Neural crest cell (in vitro differentiated cells): ENCODE results near the gene SNCA. TPM values are rescaled to one million over a fixed set of nuclear protein-coding genes. Genes with fewer than 3 reads are reported as not detected.

Experiments
- DNase-seq: peaks from one replicate; pipeline ENCODE4 v3.0.0; 2021; ENCODE audit warnings: low read depth, mixed read lengths, low spot score
- H3K27ac Mint-ChIP-seq: one replicate; pipeline ENCODE4 v1.8.0; 2021; ENCODE audit warnings: mild to moderate bottlenecking, mixed read lengths; ENCODE audit not compliant: unreplicated experiment
- H3K27me3 Mint-ChIP-seq: 2 replicates; pipeline ENCODE4 v1.8.0; 2021; ENCODE audit warnings: low read depth, mild to moderate bottlenecking, mixed read lengths
- H3K36me3 Mint-ChIP-seq: 2 replicates; pipeline ENCODE4 v1.8.0; 2021; ENCODE audit warnings: low read depth, mild to moderate bottlenecking, mixed read lengths
- H3K4me1 Mint-ChIP-seq: 2 replicates; pipeline ENCODE4 v1.8.0; 2021; ENCODE audit warnings: mixed read lengths
- H3K4me3 Mint-ChIP-seq: one replicate; pipeline ENCODE4 v1.8.0; 2021; ENCODE audit warnings: mild to moderate bottlenecking, mixed read lengths
- H3K9me3 Mint-ChIP-seq: 2 replicates; pipeline ENCODE4 v1.8.0; 2021; ENCODE audit warnings: mixed read lengths
- CTCF ChIP-seq: fragments of 200-600 bp; sonication (generic); conservative IDR thresholded peaks from 2 replicates; pipeline ENCODE4 v1.5.0; 2021; ENCODE audit warnings: antibody characterized with exemption, mild to moderate bottlenecking
- total RNA-seq: library from RNA; stranded (reverse); gene quantifications from 2 replicates; pipeline ENCODE4 v1.2.1, GENCODE V29; 2021

The SNCA gene
- total RNA-seq, 1 donor from 2014 or later = 29.6 TPM

DNA sequence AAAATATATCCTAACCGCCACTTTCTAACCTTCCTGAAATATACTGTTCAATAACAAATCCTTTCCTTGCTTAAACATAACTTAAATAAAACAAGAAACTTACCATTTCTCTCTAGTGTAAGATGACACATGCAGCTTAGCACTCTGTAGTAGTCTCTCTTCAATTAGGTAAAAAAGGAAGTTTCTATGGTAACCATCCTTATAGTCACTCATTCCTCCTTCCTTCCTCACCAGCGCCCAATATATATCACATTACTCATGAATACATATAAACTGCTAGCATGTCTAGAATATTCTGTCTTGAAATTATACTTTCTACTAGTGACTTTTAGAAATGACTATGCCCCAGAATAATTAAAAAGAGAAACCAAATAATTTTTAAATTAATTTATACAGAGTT lies 112.2 kb downstream of the SNCA start:
- Mint-ChIP-seq H3K4me3 (no peak overlapping the region), H3K27me3 (no peaks in the 10 kb centered on the region), H3K4me1 (peaks cover 3% of the 10 kb centered on the region), H3K9me3 (no peaks in the 10 kb centered on the region), H3K27ac (no peak overlapping the region), H3K36me3 (peaks cover 21% of the 10 kb centered on the region)
- no peak for DNase-seq
- no peak for TF ChIP-seq CTCF

DNA sequence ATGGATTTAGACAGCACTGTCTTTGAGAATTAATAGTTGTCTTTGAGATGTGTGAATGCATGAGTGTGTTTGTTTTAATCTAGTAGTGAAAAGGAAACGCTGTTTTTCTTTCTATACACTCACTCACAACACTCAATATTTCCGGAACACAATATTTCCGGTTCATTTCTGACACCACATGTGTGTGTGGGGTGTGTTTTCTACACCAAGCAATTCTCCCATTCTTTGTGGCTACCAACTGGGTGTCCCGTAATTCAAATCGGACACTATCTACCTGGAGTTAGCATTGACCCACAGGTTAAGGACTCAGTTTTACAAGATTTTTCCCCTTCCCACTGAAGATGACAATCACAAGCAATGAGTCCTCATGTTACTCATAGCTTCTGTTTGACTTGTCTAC lies 113.9 kb downstream of the SNCA start:
- H3K36me3 Mint-ChIP-seq = peaks cover 19% of the 10 kb centered on the region
- no peak overlapping the region for H3K27ac Mint-ChIP-seq
- H3K4me3 Mint-ChIP-seq = no peak overlapping the region
- peaks cover 3% of the 10 kb centered on the region for H3K9me3 Mint-ChIP-seq
- peaks cover 3% of the 10 kb centered on the region for H3K4me1 Mint-ChIP-seq
- TF ChIP-seq CTCF = no peak
- no peaks in the 10 kb centered on the region for H3K27me3 Mint-ChIP-seq
- no peak for DNase-seq

GRCh38 chr4:89722517-89722916 lies 114.4 kb downstream of the SNCA start:
- H3K27me3 Mint-ChIP-seq = no peaks in the 10 kb centered on the region
- TF ChIP-seq CTCF = no peak
- no peak overlapping the region for H3K4me3 Mint-ChIP-seq
- peaks cover 3% of the 10 kb centered on the region for H3K4me1 Mint-ChIP-seq
- peaks cover 3% of the 10 kb centered on the region for H3K9me3 Mint-ChIP-seq
- no peak overlapping the region for H3K27ac Mint-ChIP-seq
- H3K36me3 Mint-ChIP-seq = peaks cover 18% of the 10 kb centered on the region
- DNase-seq = no peak

DNA sequence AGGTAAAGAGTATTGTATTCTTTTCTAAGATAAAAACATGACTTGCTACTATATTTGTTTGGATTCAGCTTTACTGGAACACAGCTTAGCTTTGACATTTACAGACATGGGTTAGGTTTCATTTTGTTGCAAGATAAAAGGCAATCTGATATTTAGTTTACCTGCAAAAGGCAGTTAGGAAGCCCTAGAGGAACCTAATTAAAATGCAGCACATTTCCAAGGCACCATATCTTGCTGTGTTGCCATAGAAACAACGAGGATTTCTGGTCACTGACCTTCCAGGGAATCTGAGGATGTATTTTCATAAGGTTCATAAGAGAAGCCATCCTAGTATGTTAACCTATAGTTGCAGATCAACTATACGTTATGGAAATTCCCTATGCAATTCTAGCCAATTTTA lies 116.0 kb downstream of the SNCA start:
- no peaks in the 10 kb centered on the region for H3K27me3 Mint-ChIP-seq
- no peak for TF ChIP-seq CTCF
- H3K4me3 Mint-ChIP-seq = no peak overlapping the region
- no peak for DNase-seq
- peaks cover 3% of the 10 kb centered on the region for H3K9me3 Mint-ChIP-seq
- H3K27ac Mint-ChIP-seq = no peak overlapping the region
- H3K4me1 Mint-ChIP-seq = peaks cover 9% of the 10 kb centered on the region
- peaks cover 7% of the 10 kb centered on the region for H3K36me3 Mint-ChIP-seq

GRCh38 chr4:89719536-89720090 lies 117.3 kb downstream of the SNCA start:
- no peak for DNase-seq
- H3K9me3 Mint-ChIP-seq = peaks cover 3% of the 10 kb centered on the region

More at GRCh38 chr4:89719536-89720090, 117.3 kb downstream of the SNCA start:
- no peak for TF ChIP-seq CTCF
- no peak overlapping the region for H3K27ac Mint-ChIP-seq
- no peaks in the 10 kb centered on the region for H3K27me3 Mint-ChIP-seq
- H3K4me3 Mint-ChIP-seq = no peak overlapping the region
- peaks cover 6% of the 10 kb centered on the region for H3K4me1 Mint-ChIP-seq
- peaks cover under 1% of the 10 kb centered on the region for H3K36me3 Mint-ChIP-seq
